Suprapubic skin (tissue), 4 donors: ENCODE results near the gene IGFBP5. TPM values are rescaled to one million over a fixed set of nuclear protein-coding genes. Genes with fewer than 3 reads are reported as not detected.

Experiments
- DNase-seq, 2 donors: peaks; one replicate each; pipeline ENCODE4 v3.0.0-alpha.2; 2019; ENCODE audit warnings: low spot score in 2 of 2
- H3K27ac ChIP-seq: fragments of 200-600 bp; sonication (generic); one replicate; pipeline ENCODE4 v1.5.1; 2019
- H3K27me3 ChIP-seq: fragments of 200-600 bp; sonication (generic); one replicate; pipeline ENCODE4 v1.5.1; 2019
- H3K36me3 ChIP-seq: fragments of 200-600 bp; sonication (generic); one replicate; pipeline ENCODE4 v1.5.1; 2019
- H3K4me1 ChIP-seq: fragments of 200-600 bp; sonication (generic); one replicate; pipeline ENCODE4 v1.5.1; 2019
- H3K4me3 ChIP-seq: fragments of 200-600 bp; sonication (generic); one replicate; pipeline ENCODE4 v1.5.1; 2019; ENCODE audit warnings: mild to moderate bottlenecking
- H3K9me3 ChIP-seq: fragments of 200-600 bp; sonication (generic); one replicate; pipeline ENCODE4 v1.5.1; 2019
- CTCF ChIP-seq, 2 donors: fragments of 200-600 bp in 1 of 2; fragments of 450-650 bp in 1 of 2; sonication (generic) in 1 of 2; IDR thresholded peaks; one replicate each; pipeline ENCODE4 v1.5.1; 2016 to 2019; ENCODE audit warnings: antibody characterized with exemption in 2 of 2, mild to moderate bottlenecking in 1 of 2, moderate library complexity in 1 of 2
- EP300 ChIP-seq: sonication (generic); formaldehyde crosslinking; IDR thresholded peaks from one replicate; pipeline ENCODE4 v1.6.1; 2017; ENCODE audit warnings: antibody characterized with exemption
- POLR2A ChIP-seq, 2 donors: fragments of 450-650 bp; IDR thresholded peaks; one replicate each; pipeline ENCODE4 v1.6.1; 2017; ENCODE audit warnings: antibody characterized with exemption in 2 of 2, mild to moderate bottlenecking in 2 of 2, moderate library complexity in 2 of 2
- POLR2AphosphoS5 ChIP-seq, 3 donors: sonication (generic); formaldehyde crosslinking; IDR thresholded peaks; one replicate each; pipeline ENCODE4 v1.6.1; 2017; ENCODE audit warnings: antibody characterized with exemption in 3 of 3
- WGBS: methylation state at CpG from one replicate; pipeline ENCODE4 v1.1.5; 2018; 5-methylcytosine and 5-hydroxymethylcytosine counted together
- total RNA-seq, 4 donors: library from RNA; depleted of rRNA; stranded (reverse); fragments of >200 nt; gene quantifications; one replicate each; pipeline ENCODE4 v1.1.0, GENCODE V29; 2016

The IGFBP5 gene
- total RNA-seq, 4 donors from 2014 or later = 79.1 to 424 (median 163) TPM

- 59% methylated on average over 17 of the region's 17 CpGs for WGBS
- H3K27ac ChIP-seq = peak overlapping the region; percentile 20
- TF ChIP-seq CTCF (IDR thresholded peaks at IDR 0.05) = no peak
- TF ChIP-seq EP300 = no peak
- no peak for TF ChIP-seq POLR2A (IDR thresholded peaks at IDR 0.05)
- TF ChIP-seq POLR2AphosphoS5 (IDR thresholded peaks at IDR 0.05) = no peak
Measured at GRCh38 chr2:216670266-216671080, 24.9 kb downstream of the IGFBP5 start.

GRCh38 chr2:216666461-216667233 is 28.7 kb downstream of the IGFBP5 start:
- H3K36me3 ChIP-seq = no peaks in the 10 kb centered on the region
- peaks cover 21% of the 10 kb centered on the region for H3K4me1 ChIP-seq
- no peak overlapping the region for H3K27ac ChIP-seq
- H3K27me3 ChIP-seq = no peaks in the 10 kb centered on the region
- H3K9me3 ChIP-seq = no peaks in the 10 kb centered on the region
- TF ChIP-seq CTCF (IDR thresholded peaks at IDR 0.05) = peak; percentile 95 to 99
- TF ChIP-seq POLR2AphosphoS5 (IDR thresholded peaks at IDR 0.05) = no peak
- TF ChIP-seq EP300 = no peak
- TF ChIP-seq POLR2A (IDR thresholded peaks at IDR 0.05) = no peak
- H3K4me3 ChIP-seq = no peak overlapping the region
- 14% methylated on average over 9 of the region's 9 CpGs for WGBS
- DNase-seq = no peak

More at GRCh38 chr2:216670266-216671080, 24.9 kb downstream of the IGFBP5 start:
- Histone ChIP-seq H3K9me3 (no peaks in the 10 kb centered on the region), H3K27me3 (no peaks in the 10 kb centered on the region), H3K4me3 (no peak overlapping the region), H3K36me3 (peaks cover 14% of the 10 kb centered on the region), H3K4me1 (peaks cover 10% of the 10 kb centered on the region)
- DNase-seq = no peak

GRCh38 chr2:216665717-216666116 is 29.6 kb downstream of the IGFBP5 start:
- Histone ChIP-seq H3K4me1 (peaks cover 21% of the 10 kb centered on the region), H3K4me3 (no peak overlapping the region), H3K9me3 (no peaks in the 10 kb centered on the region), H3K27ac (no peak overlapping the region), H3K27me3 (no peaks in the 10 kb centered on the region), H3K36me3 (no peaks in the 10 kb centered on the region)
- WGBS = 13% methylated on average over 5 of the region's 12 CpGs
- TF ChIP-seq POLR2AphosphoS5 (IDR thresholded peaks at IDR 0.05) (no peak), POLR2A (IDR thresholded peaks at IDR 0.05) (no peak), EP300 (no peak)
- DNase-seq = no peak

- 49% methylated on average over 3 of the region's 7 CpGs for WGBS
- Histone ChIP-seq H3K36me3 (no peaks in the 10 kb centered on the region), H3K27ac (no peak overlapping the region), H3K4me3 (no peak overlapping the region), H3K27me3 (no peaks in the 10 kb centered on the region), H3K4me1 (peaks cover 23% of the 10 kb centered on the region), H3K9me3 (no peaks in the 10 kb centered on the region)
- no peak for DNase-seq
- TF ChIP-seq POLR2AphosphoS5 (IDR thresholded peaks at IDR 0.05) (no peak), EP300 (no peak), POLR2A (IDR thresholded peaks at IDR 0.05) (no peak), CTCF (IDR thresholded peaks at IDR 0.05) (no peak)
Measured at GRCh38 chr2:216665242-216665641, 30.1 kb downstream of the IGFBP5 start.

GRCh38 chr2:216664593-216665034 is 30.7 kb downstream of the IGFBP5 start:
- no peaks in the 10 kb centered on the region for H3K36me3 ChIP-seq
- H3K9me3 ChIP-seq = no peaks in the 10 kb centered on the region
- peaks cover 29% of the 10 kb centered on the region for H3K4me1 ChIP-seq
- no peaks in the 10 kb centered on the region for H3K27me3 ChIP-seq
- no peak for DNase-seq
- no peak overlapping the region for H3K4me3 ChIP-seq
- H3K27ac ChIP-seq = no peak overlapping the region
- 55% methylated on average over 6 of the region's 6 CpGs for WGBS
- TF ChIP-seq POLR2AphosphoS5 (IDR thresholded peaks at IDR 0.05) = no peak
- no peak for TF ChIP-seq CTCF (IDR thresholded peaks at IDR 0.05)
- no peak for TF ChIP-seq EP300
- TF ChIP-seq POLR2A (IDR thresholded peaks at IDR 0.05) = no peak
